Measurements from ENCODE around the gene PC.

DNA sequence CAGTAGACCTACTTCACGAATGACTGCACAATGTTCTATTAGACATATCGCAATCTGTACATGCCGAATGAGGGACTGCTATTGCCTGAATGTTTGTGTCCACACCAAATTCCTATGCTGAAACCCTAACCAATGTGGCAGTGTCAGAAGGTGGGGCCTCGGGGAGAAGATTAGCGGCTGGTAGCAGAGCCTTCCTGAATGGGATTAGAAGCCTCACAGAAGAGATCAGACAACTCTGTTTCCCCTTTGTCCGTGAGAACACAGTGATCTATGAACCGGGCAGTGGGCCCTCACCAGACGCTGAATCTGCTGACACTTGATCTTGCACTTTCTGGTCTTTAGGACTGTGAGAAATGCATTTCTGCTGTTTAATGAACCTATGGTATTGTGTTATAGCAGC is 68.2 kb downstream of the PC start:
- TF ChIP-seq, protein P1, sequence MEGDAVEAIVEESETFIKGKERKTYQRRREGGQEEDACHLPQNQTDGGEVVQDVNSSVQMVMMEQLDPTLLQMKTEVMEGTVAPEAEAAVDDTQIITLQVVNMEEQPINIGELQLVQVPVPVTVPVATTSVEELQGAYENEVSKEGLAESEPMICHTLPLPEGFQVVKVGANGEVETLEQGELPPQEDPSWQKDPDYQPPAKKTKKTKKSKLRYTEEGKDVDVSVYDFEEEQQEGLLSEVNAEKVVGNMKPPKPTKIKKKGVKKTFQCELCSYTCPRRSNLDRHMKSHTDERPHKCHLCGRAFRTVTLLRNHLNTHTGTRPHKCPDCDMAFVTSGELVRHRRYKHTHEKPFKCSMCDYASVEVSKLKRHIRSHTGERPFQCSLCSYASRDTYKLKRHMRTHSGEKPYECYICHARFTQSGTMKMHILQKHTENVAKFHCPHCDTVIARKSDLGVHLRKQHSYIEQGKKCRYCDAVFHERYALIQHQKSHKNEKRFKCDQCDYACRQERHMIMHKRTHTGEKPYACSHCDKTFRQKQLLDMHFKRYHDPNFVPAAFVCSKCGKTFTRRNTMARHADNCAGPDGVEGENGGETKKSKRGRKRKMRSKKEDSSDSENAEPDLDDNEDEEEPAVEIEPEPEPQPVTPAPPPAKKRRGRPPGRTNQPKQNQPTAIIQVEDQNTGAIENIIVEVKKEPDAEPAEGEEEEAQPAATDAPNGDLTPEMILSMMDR (IDR thresholded peaks at IDR 0.05), result no peak
- no peak for TF ChIP-seq POLR2A (IDR thresholded peaks at IDR 0.05)

All from lower leg skin (tissue), 3 donors.